Endothelial cell of umbilical vein (primary cell): ENCODE results near the gene FHIT. TPM values are rescaled to one million over a fixed set of nuclear protein-coding genes. Genes with fewer than 3 reads are reported as not detected.

Experiments
- BruUV-seq: library from RNA; stranded (reverse); fragments of 400-500 nt; replicated peaks from 2 replicates; lab custom pipeline; 2021; lab: Mats Ljungman, UMichigan
- CTCF ChIA-PET: fragments of 300-600, 350-600 bp; sonication (Branson Sonifier 250); formaldehyde crosslinking; loops from one replicate; lab custom pipeline; 2021; ENCODE audit warnings: antibody characterized with exemption, inconsistent platforms; lab: Charles Lee
- POLR2A ChIA-PET: fragments of 300-600, 350-600 bp; sonication (Branson Sonifier 250); formaldehyde crosslinking; loops from one replicate; lab custom pipeline; 2021; ENCODE audit warnings: antibody characterized with exemption, inconsistent platforms; lab: Charles Lee
- DNase-seq: peaks from one replicate; pipeline ENCODE4 v3.0.0-alpha.2; 2011; ENCODE audit warnings: low read depth, low spot score
- FAIRE-seq: peaks from 2 replicates; lab custom pipeline; 2011; peaks lifted over from hg19 to GRCh38; lab: Jason Lieb, UNC
- H2AFZ ChIP-seq: 2 replicates; pipeline ENCODE4 v1.6.0; 2012; ENCODE audit warnings: low read depth, low read length, control low read depth, inconsistent platforms
- H3K27ac ChIP-seq: 2 replicates; pipeline ENCODE4 v1.5.1; 2011; ENCODE audit warnings: low read depth, mild to moderate bottlenecking, control low read depth, low read length, moderate library complexity; ENCODE audit not compliant: insufficient read depth
- H3K27me3 ChIP-seq, 2 experiments: 2 replicates each; pipeline versions ENCODE4 v1.6.0 to v1.6.1; 2011; ENCODE audit warnings: low read length in 2 of 2, mixed read lengths in 1 of 2; ENCODE audit not compliant: control insufficient read depth in 2 of 2, insufficient read depth in 2 of 2
- H3K36me3 ChIP-seq, 2 experiments: 2 replicates in 1 of 2; 3 replicates in 1 of 2; pipeline ENCODE4 v1.5.1; 2011; ENCODE audit warnings: low read length in 2 of 2, mild to moderate bottlenecking in 1 of 2, moderate library complexity in 1 of 2; ENCODE audit not compliant: control insufficient read depth in 2 of 2, insufficient read depth in 2 of 2; ENCODE audit errors: extremely low read depth in 1 of 2
- H3K4me1 ChIP-seq: 3 replicates; pipeline ENCODE4 v1.5.1; 2011; ENCODE audit warnings: mild to moderate bottlenecking, low read length; ENCODE audit not compliant: control insufficient read depth, insufficient read depth; ENCODE audit errors: extremely low read depth
- H3K4me2 ChIP-seq: 2 replicates; pipeline ENCODE4 v1.6.1; 2011; ENCODE audit warnings: low read length, control low read depth, mixed read lengths; ENCODE audit not compliant: insufficient read depth
- H3K4me3 ChIP-seq, 3 experiments: fragments of 200-600 bp in 1 of 3; sonication (generic), shearing (Covaris generic) in 1 of 3; replicated peaks in 1 of 3; 2 replicates each; pipeline ENCODE4 v1.5.1; 2011 to 2016; ENCODE audit warnings: control low read depth in 3 of 3, low read length in 3 of 3, mild to moderate bottlenecking in 2 of 3, inconsistent platforms in 1 of 3, low read depth in 1 of 3, moderate library complexity in 1 of 3; ENCODE audit not compliant: insufficient read depth in 1 of 3
- H3K79me2 ChIP-seq: 2 replicates; pipeline ENCODE4 v1.6.0; 2012; ENCODE audit warnings: low read length, inconsistent platforms; ENCODE audit not compliant: control insufficient read depth, insufficient read depth
- H3K9ac ChIP-seq: replicated peaks from 2 replicates; pipeline ENCODE3; 2011; ENCODE audit warnings: low read length, control low read depth; ENCODE audit not compliant: insufficient read depth; ENCODE audit errors: extremely low read depth
- H3K9me1 ChIP-seq: replicated peaks from 3 replicates; pipeline ENCODE4 v1.6.0; 2011; ENCODE audit warnings: mild to moderate bottlenecking, low read length; ENCODE audit not compliant: control insufficient read depth, insufficient read depth; ENCODE audit errors: extremely low read depth
- H3K9me3 ChIP-seq: replicated peaks from 2 replicates; pipeline ENCODE4 v1.5.1; 2012; ENCODE audit warnings: low read length, inconsistent platforms; ENCODE audit not compliant: control insufficient read depth, insufficient read depth
- H4K20me1 ChIP-seq: replicated peaks from 2 replicates; pipeline ENCODE3; 2011; ENCODE audit warnings: mild to moderate bottlenecking, low read length; ENCODE audit not compliant: control insufficient read depth, insufficient read depth; ENCODE audit errors: extremely low read depth
- EZH2 ChIP-seq: IDR thresholded peaks from 2 replicates; pipeline ENCODE4 v1.6.1; 2012; ENCODE audit warnings: borderline replicate concordance, low read depth, mild to moderate bottlenecking, moderate library complexity, low read length, inconsistent platforms; ENCODE audit not compliant: severe bottlenecking
- FOS ChIP-seq: IDR thresholded peaks from 2 replicates; pipeline ENCODE4 v1.6.1; 2011; ENCODE audit warnings: mild to moderate bottlenecking, low read length, moderate library complexity, borderline replicate concordance; ENCODE audit not compliant: insufficient read depth
- GATA2 ChIP-seq: IDR thresholded peaks from 2 replicates; pipeline ENCODE4 v1.7.0; 2011; ENCODE audit warnings: low read depth, mild to moderate bottlenecking, moderate library complexity, mixed read lengths, low read length; ENCODE audit not compliant: insufficient read length, insufficient read depth
- JUN ChIP-seq: IDR thresholded peaks from 2 replicates; pipeline ENCODE4 v1.6.1; 2011; ENCODE audit warnings: borderline replicate concordance, low read depth; ENCODE audit not compliant: insufficient read length, insufficient read depth
- MYC ChIP-seq: IDR thresholded peaks from one replicate; pipeline ENCODE4 v1.6.1; 2011; ENCODE audit warnings: mild to moderate bottlenecking, low read depth, low read length
- POLR2A ChIP-seq: IDR thresholded peaks from 2 replicates; pipeline ENCODE4 v1.6.1; 2012; ENCODE audit warnings: low read depth, mild to moderate bottlenecking, control low read depth, low read length
- POLR2AphosphoS5 ChIP-seq: IDR thresholded peaks from 2 replicates; pipeline ENCODE4 v1.6.1; 2012; ENCODE audit warnings: low read depth, mild to moderate bottlenecking, control low read depth, low read length, moderate library complexity; ENCODE audit not compliant: insufficient read depth
- dilution Hi-C: fragments of 300-500 bp; cut with MboI; formaldehyde crosslinking; loops from one replicate; pipeline ENCODE4 v1.15.0; 2019; ENCODE audit warnings: low sequenced_read_pairs; ENCODE audit not compliant: extremely low pct_ligation_motif_present
- intact Hi-C: fragments of 100-400 bp; cut with micrococcal nuclease; formaldehyde crosslinking; loops from one replicate; pipeline ENCODE4 v1.10.0; 2022
- polyA plus RNA-seq, 4 experiments: library from polyadenylated mRNA; depleted of rRNA in 3 of 4; stranded (reverse) in 3 of 4; unstranded in 1 of 4; fragments of >200 nt; gene quantifications; 2 replicates each; pipeline versions ENCODE4 v1.2.1 to v1.2.3, GENCODE V29; 2011 to 2012; ENCODE audit warnings: missing spikeins in 1 of 4
- total RNA-seq: library from RNA; stranded (reverse); gene quantifications from 2 replicates; pipeline ENCODE4 v1.2.3, GENCODE V29; 2021
- TF ChIP-seq, protein P1 (sequence below): IDR thresholded peaks from 2 replicates; pipeline ENCODE4 v1.6.1; 2011; ENCODE audit not compliant: insufficient read depth, insufficient read length
- TF ChIP-seq, protein P2 (sequence below), 2 donors: IDR thresholded peaks; 1 replicate in 1 of 2; 2 replicates in 1 of 2; pipeline ENCODE4 v1.5.1; 2011; ENCODE audit warnings: low read length in 2 of 2, mild to moderate bottlenecking in 2 of 2, moderate library complexity in 2 of 2, control low read depth in 1 of 2, inconsistent platforms in 1 of 2, low read depth in 1 of 2; ENCODE audit not compliant: insufficient read depth in 1 of 2; ENCODE audit errors: extremely low read depth in 1 of 2

The FHIT gene
- total and polyA plus RNA-seq, 2 donors (not counting 3 experiments of a cell fraction or from before 2014, with no cell fraction given), result 0.47 to 2.2 TPM

DNA sequence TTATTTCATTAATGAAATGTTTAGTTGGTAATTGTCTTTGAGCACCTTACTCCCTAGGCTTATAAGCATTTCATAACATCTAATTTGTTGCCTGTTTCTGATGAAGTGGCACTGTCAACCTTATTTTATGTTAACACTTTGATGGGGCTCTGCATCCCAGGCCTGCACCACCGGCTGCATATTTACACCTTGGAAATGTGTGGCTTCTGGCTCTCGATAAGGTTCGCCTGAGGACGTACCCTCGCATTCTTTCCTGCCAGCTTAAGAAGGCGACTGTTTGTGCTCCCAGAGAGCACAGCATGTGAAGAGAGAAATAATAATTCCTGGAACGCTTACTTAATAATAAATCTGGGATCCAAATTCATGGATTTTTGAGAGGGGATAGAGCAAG, 1438.1 kb downstream of the FHIT start:
- Histone ChIP-seq H3K27me3 (no peaks in the 10 kb centered on the region), H2AFZ (no peak overlapping the region), H3K4me3 (no peak overlapping the region), H3K27ac (no peak overlapping the region), H3K4me2 (no peak overlapping the region), H3K4me1 (no peaks in the 10 kb centered on the region), H3K9me1 (no peaks in the 10 kb centered on the region), H3K9ac (no peak overlapping the region), H4K20me1 (no peaks in the 10 kb centered on the region), H3K79me2 (no peaks in the 10 kb centered on the region), H3K9me3 (no peaks in the 10 kb centered on the region), H3K36me3 (no peaks in the 10 kb centered on the region)
- no peak for DNase-seq
- TF ChIP-seq, protein P1, sequence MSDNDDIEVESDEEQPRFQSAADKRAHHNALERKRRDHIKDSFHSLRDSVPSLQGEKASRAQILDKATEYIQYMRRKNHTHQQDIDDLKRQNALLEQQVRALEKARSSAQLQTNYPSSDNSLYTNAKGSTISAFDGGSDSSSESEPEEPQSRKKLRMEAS, result no peak
- TF ChIP-seq GATA2 (no peak), MYC (no peak), EZH2 (no peak), POLR2A (no peak), JUN (no peak), FOS (no peak), POLR2AphosphoS5 (no peak)
- TF ChIP-seq, protein P2, sequence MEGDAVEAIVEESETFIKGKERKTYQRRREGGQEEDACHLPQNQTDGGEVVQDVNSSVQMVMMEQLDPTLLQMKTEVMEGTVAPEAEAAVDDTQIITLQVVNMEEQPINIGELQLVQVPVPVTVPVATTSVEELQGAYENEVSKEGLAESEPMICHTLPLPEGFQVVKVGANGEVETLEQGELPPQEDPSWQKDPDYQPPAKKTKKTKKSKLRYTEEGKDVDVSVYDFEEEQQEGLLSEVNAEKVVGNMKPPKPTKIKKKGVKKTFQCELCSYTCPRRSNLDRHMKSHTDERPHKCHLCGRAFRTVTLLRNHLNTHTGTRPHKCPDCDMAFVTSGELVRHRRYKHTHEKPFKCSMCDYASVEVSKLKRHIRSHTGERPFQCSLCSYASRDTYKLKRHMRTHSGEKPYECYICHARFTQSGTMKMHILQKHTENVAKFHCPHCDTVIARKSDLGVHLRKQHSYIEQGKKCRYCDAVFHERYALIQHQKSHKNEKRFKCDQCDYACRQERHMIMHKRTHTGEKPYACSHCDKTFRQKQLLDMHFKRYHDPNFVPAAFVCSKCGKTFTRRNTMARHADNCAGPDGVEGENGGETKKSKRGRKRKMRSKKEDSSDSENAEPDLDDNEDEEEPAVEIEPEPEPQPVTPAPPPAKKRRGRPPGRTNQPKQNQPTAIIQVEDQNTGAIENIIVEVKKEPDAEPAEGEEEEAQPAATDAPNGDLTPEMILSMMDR (IDR thresholded peaks at IDR 0.05; ENCODE audit: extremely low read depth in 1 of 2, insufficient read depth in 1 of 2, low read depth in 1 of 2, low read length in 2 of 2), result no peak
- FAIRE-seq, result no peak
- intact Hi-C loops (no loop called here), dilution Hi-C loops (no loop called here)
- BruUV-seq, result no TSS peak
- POLR2A ChIA-PET, result no interaction called here
- CTCF ChIA-PET, result no interaction called here
